Fibroblast of skin of back (primary cell): ENCODE measurements around the gene GRM2. TPM values are rescaled to one million over a fixed set of nuclear protein-coding genes. Genes with fewer than 3 reads are reported as not detected.

ENCODE experiments used
- DNase-seq: peaks from one replicate; pipeline ENCODE4 v3.0.0-alpha.2; 2013
- polyA plus RNA-seq, 2 experiments: library from polyadenylated mRNA; unstranded; fragments of 120-200 nt; gene quantifications; one replicate each; pipeline ENCODE4 v1.2.1, GENCODE V29; 2013; ENCODE audit not compliant: insufficient read length in 2 of 2

Gene GRM2
- 0.06 TPM for polyA plus RNA-seq (2013, experiment 1 of 2; ENCODE audit: insufficient read length)
- not detected for polyA plus RNA-seq (2013, experiment 2 of 2; ENCODE audit: insufficient read length)

GRCh38 chr3:51706788-51707731 is at the start of gene GRM2:
TSS of gene GRM2 (plus strand) at chr3:51707068. CDS start at chr3:51708984, 1,916 bp downstream.
- peak; percentile 87 for DNase-seq

GRCh38 chr3:51657234-51657633 is 49.6 kb upstream of the GRM2 start:
- no peak for DNase-seq

GRCh38 chr3:51659942-51660341 is 46.9 kb upstream of the GRM2 start:
- DNase-seq = no peak

DNA sequence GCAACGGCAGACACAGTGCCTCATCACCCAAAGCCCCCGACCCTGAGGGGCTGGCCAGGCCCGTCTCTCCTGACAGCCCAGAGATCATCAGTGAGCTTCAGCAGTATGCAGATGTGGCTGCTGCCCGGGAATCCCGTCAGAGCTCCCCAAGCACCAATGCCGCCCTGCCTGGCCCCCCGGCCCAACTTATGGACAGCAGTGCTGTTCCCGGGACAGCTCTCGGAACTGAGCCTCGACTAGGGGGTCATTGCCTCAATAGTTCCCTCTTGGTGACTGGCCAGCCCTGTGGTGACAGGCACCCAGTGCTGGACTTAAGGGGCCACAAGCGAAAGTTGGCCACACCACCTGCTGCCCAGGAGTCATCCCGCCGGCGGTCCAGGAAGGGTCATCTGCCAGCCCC is 44.4 kb upstream of the GRM2 start:
- no peak for DNase-seq

GRCh38 chr3:51668756-51669155 is 38.1 kb upstream of the GRM2 start:
- peak; percentile 47 for DNase-seq

- peak; percentile 69 for DNase-seq
Observed at GRCh38 chr3:51669241-51670052, 37.4 kb upstream of the GRM2 start.

DNA sequence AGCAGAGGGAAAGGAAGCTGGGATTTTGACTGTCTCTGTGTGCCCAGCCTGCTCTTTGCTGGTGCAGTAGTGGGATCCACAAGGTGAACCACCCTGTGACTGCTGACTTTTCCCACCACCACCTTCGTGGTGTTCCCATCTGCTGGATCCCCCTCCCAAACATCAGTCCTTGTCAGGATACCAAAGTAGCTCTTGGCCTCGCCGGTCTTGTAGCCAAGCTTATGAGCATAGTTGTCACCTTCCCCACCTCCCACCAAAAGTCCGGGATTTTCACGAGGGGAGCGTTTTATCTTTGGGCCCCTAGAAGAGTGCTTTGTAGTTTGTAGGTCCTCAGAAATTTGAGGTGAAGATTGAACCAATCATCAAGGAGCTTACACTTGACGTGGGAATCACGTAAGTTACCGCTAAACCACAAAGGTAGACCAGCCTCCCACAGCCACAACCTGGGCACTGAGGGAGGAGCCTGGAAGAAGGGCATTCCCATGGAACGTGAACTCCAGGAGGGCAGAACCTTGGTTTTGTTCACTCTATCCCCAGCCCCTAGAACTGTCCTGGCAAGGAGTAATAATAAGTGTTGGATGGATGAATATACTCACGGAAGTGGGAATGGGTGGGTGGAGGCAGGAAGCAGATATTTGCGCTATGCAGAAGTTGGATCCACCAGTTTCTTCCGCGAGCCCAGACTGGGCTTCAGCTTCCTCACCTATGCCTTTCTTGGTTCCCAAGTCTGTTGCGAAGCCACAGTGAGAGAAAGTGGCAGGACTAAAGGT is 36.6 kb upstream of the GRM2 start:
- no peak for DNase-seq

GRCh38 chr3:51670823-51671733 is 35.8 kb upstream of the GRM2 start, which contains the start of gene TEX264:
TSS of gene TEX264 (plus strand) at chr3:51671252. CDS start at chr3:51674305, 3,053 bp downstream.
- DNase-seq = peak; percentile 77

DNA sequence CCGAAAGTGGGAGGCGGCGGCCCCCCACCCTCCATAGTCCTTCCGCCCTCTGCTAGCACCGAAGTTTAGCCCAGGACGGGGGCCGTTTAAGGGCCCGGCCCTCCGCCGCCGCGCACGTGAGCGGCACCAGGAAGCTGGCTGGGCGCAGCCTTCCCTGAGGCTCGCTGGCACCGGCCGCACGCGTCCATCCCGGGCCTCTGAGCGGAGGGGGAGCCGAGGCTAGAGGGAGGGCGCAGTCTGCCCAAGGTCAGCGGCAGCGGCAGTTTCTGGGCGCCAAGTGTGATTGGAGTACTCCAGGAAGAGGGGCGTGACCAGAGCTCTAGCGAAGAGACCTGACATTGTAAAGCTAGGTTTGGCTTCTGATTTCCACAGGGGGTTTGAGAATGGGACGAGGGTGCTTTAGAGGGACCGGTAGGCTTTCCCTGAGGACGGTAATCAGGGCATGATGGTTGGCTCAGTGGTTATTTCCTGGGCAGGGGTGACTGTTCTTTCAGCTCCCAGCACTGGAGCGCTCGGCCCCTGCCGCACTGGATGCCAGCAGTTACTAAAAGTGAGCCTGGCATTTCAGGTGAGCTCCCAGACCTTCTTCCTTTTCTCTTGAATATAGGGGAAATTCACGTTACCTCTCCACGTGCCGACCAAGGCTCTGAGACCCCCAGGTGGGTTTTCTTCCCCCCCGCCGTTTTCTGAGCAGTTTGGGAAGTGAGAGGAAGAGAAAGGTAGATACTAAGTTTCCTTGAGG is 35.0 kb upstream of the GRM2 start:
- DNase-seq = peak; percentile 69

DNA sequence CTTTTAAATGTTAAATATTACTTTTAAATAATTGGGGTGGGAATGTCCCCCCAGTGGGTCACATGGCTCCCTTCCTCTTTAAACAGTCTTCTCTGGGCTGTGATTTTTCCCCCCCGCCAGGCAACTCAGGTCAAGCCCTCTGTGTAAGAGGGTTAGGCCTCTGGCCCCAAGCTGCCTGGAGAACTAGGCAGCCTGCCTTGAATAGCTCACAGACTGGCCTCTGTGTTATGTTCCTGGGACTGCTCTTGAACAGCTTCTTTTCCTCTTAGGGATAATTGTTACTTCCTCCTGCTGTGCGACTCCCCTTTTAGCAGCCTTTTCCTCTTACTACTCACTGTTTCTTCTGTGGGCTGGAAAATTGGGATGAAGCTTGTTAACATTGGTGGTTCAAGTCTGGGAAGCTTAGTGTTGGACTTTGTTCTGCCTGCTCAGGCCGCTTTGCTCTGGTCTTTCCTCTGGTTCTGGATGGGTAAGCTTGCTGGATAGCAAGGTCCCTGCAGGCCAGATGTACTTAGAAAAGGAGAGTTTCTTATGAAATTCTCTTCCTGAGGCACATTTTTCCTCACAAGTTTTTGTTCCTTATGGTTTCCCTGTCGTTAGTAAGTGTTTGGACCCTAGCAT is 33.6 kb upstream of the GRM2 start:
- DNase-seq = no peak

DNA sequence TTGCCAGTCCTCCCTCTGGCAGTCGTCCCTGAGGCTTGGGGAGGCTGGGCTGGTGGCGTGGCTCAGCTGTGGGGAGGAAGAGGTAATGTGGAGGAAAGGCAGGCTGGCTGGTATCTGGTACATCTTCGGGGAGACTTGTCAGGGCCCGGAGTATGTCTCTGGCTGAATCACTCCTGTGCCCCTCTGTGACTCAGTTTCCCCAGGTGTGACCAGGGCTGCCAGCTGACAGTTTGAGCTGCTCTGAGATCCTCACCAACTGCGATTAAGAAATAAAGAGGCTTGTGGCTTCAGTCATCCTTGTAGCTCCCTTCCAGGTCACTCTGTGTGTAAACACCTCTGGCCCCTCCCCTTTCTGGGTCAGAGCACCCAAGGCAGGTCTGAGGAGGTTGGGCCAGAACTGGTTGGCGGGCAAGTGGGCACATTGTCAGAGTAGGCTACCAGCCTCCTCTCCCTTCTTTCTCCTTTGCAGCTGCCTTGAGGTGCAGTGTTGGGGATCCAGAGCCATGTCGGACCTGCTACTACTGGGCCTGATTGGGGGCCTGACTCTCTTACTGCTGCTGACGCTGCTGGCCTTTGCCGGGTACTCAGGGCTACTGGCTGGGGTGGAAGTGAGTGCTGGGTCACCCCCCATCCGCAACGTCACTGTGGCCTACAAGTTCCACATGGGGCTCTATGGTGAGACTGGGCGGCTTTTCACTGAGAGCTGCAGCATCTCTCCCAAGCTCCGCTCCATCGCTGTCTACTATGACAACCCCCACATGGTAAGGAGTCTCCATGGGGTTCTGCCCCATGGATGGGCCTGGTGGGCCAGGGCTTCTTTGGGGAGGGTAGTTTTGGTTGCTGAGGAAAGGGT is 32.8 kb upstream of the GRM2 start:
- no peak for DNase-seq

GRCh38 chr3:51675201-51675611 is 31.7 kb upstream of the GRM2 start:
- no peak for DNase-seq

- no peak for DNase-seq
Observed at GRCh38 chr3:51676102-51676640, 30.7 kb upstream of the GRM2 start.

DNA sequence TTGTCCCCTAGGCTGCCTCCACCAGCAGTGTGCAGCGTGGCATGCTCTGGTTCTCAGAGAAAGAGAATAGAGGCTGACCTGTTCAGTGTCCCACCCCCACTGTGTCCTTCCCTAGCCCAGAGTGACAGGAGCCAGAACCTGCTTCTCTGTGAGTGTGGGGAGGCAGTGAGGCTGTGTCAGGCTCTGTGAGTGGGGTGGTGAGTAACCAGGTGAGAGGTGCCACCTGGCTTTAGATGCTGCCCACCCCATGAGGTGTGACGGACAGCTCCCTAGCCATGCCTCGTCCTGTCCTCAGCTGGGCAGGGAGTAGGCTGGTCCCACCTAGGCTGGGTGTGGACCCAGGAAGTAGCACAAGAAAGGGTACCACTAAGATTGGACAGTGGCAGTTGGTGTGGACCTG is 29.5 kb upstream of the GRM2 start:
- no peak for DNase-seq

- no peak for DNase-seq
Observed at GRCh38 chr3:51678186-51678585, 28.7 kb upstream of the GRM2 start.

DNA sequence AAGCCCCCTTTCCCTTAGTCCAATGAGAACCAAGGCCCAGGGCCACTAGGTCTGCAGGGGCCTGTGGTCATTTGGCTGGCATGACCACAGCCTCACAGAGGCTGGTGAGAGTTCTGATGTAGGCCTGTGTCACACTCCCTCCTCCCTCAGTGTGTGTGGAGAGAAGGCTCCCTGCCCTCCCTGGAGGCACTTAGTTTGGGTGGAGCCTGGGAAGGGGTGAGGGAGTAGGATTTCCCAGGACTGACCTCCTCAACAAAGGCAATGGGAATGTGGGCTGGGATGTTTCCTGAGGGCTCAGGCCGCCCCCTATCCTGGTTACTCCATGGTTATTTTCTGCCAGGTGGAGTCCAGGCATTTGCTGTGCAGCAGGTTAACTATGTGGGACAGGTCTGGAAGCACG is 28.2 kb upstream of the GRM2 start:
- no peak for DNase-seq

DNA sequence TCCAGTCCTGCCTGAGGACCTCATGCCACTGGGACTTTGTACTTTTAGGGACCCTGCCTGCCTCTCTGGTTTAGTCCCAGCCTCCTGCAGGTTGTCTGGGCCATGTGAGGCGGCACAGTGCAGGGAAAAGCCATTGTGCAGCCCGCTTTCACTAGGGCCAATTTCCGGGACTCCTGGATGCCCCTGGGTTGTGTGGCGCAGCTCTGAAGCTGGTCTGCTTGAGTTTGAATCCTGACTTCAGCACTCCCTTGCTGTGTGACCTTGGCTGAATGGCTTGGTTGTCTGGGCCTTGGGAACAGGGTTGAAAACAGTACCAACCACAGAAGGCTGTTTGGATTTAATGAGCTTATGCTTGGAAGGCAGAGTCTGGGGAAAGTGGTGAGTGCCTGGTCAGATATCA is 27.6 kb upstream of the GRM2 start:
- DNase-seq = no peak

DNA sequence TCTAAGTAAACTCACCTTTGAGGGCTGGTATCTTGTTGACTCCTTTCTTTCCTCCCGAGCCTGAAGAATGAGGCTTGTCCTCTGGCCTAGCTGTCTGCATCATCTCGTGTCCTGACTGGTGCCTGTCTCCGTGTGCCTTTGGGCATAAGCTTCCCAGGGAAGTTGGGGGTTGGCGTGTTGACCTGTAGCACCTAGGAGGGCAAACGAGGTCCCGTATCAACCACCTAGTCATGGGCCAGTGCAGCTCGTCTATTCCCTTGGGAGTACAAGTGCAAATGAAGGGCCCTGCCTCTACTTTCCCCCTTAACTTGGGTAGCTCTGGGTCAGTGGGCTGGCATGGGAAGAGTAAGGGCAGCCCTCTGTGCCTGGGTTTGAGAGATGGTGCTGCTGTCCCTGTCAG is 27.1 kb upstream of the GRM2 start:
- no peak for DNase-seq

GRCh38 chr3:51680196-51680595 is 26.7 kb upstream of the GRM2 start:
- DNase-seq = no peak
